WI38 (cell line): ENCODE data around the gene RBM47.

Experiments used
- H3K4me3 ChIP-seq: 2 replicates; pipeline ENCODE4 v1.5.1; 2011; ENCODE audit warnings: low read depth, mild to moderate bottlenecking, control low read depth, low read length
- CTCF ChIP-seq: IDR thresholded peaks from 2 replicates; pipeline ENCODE4 v1.5.1; 2012; ENCODE audit warnings: low read depth, mild to moderate bottlenecking, control low read depth, low read length

Gene RBM47

GRCh38 chr4:40479378-40479777 lies 150.3 kb downstream of the RBM47 start:
- no peak overlapping the region for H3K4me3 ChIP-seq
- no peak for TF ChIP-seq CTCF

DNA sequence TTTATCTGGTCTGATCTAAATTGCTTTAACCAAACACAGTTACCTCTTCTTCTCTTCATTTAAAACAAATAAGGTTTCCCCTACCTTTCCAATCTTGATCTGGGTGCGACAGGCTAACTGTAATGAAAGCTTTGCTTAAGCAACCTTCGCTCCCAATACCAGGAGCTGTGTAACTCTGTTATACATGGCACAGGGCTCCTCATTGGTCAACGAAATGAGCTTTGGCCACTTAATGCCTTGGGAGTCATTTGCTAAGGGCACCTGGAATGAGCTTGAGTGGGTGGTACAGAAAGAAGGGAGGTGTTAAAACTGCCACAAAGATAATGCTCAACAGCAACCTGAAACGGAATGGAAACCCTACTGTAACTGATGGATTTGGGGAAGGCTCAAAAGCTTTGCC lies 154.1 kb downstream of the RBM47 start:
- H3K4me3 ChIP-seq: no peak overlapping the region
- TF ChIP-seq CTCF: no peak

DNA sequence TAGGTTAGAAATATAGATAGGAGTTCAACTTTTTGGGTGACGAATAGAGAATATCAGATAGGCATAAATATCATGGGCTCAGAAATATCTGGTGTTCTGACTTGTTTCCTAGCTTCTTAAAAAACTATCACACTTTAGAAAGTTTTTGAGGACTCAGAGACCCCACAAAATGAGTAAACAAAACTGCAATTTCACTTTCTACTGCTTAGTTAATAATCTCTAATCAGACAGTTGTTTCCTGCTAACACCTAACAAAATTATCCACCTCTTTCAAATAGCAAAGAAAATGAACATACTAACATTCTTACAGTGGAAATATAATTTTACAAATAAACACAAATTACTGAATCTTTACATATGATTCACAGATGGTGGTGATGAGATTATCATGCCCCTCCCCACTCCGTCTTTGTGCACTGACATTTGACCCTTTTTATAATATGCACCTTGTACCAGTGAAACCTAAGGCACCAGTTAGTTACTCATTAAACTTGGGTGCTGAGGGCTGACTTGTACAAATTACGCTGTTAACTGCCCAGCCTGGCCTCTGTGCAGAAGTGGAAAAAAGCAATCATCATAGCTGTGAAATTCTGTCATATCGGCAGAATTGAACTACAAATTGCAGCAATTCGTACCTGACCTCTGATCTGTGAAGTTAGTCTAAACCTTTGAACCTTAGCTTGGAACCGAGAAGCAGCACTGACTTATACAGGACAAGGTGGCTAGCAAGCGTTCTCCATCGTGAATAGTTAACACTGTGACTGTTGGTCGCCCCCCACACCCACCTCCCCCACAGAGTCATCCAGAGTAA lies 155.9 kb downstream of the RBM47 start:
- no peak overlapping the region for H3K4me3 ChIP-seq
- TF ChIP-seq CTCF: no peak

GRCh38 chr4:40471923-40472322 lies 157.7 kb downstream of the RBM47 start:
- no peak overlapping the region for H3K4me3 ChIP-seq
- no peak for TF ChIP-seq CTCF

GRCh38 chr4:40466789-40467188 lies 162.9 kb downstream of the RBM47 start:
- TF ChIP-seq CTCF: no peak
- H3K4me3 ChIP-seq: no peak overlapping the region

GRCh38 chr4:40462326-40462725 lies 167.3 kb downstream of the RBM47 start:
- H3K4me3 ChIP-seq: no peak overlapping the region
- no peak for TF ChIP-seq CTCF

GRCh38 chr4:40461879-40462278 lies 167.8 kb downstream of the RBM47 start:
- H3K4me3 ChIP-seq: no peak overlapping the region
- TF ChIP-seq CTCF: no peak
